LNCaP clone FGC (cell line): ENCODE results near the gene VGLL4.

Source experiments
- DNase-seq: peaks from one replicate; pipeline ENCODE4 v3.0.0-alpha.2; 2011; ENCODE audit warnings: low read depth
- H3K4me3 ChIP-seq: 2 replicates; pipeline ENCODE4 v1.5.1; 2011; ENCODE audit warnings: mild to moderate bottlenecking, low read depth, low read length, control low read depth
- TF ChIP-seq, protein P1 (sequence below): IDR thresholded peaks from 2 replicates; pipeline ENCODE4 v1.5.1; 2012; ENCODE audit warnings: mild to moderate bottlenecking; ENCODE audit not compliant: control insufficient read depth, insufficient read depth; ENCODE audit errors: extremely low read depth

VGLL4 gene

DNA sequence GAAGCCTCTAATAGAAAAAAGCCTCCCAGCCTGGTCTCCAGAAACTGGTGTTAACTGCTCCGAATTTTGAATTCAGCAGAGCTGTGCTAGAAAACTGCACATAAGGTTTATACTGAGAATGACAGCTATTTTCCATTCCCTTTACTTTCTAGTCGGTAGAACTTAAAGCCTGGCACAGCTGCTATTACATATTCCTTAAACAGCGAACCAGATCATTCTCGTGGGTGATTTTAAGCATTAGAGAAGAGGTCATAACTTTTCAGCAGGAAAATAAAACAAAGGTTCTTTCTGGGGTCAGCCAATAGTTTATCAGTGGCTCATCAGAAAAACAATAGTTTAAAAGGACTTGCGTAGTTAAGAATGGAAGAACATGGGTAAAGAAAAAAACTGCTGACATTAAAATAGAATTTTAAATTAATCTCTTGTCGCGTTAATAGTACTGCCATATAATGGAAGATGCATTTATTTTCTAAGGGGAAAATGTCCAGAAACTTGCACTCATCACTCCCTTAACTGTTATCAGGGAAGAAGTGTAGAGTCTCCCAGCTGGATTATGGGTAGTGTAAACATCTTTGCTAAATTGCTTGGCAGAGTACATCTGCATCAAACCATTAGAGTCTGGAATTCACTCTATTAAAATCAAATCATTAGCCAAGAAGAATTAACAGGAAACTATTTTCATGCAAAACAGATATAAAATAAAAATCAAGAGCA is 7.9 kb downstream of the VGLL4 start:
- TF ChIP-seq, protein P1, sequence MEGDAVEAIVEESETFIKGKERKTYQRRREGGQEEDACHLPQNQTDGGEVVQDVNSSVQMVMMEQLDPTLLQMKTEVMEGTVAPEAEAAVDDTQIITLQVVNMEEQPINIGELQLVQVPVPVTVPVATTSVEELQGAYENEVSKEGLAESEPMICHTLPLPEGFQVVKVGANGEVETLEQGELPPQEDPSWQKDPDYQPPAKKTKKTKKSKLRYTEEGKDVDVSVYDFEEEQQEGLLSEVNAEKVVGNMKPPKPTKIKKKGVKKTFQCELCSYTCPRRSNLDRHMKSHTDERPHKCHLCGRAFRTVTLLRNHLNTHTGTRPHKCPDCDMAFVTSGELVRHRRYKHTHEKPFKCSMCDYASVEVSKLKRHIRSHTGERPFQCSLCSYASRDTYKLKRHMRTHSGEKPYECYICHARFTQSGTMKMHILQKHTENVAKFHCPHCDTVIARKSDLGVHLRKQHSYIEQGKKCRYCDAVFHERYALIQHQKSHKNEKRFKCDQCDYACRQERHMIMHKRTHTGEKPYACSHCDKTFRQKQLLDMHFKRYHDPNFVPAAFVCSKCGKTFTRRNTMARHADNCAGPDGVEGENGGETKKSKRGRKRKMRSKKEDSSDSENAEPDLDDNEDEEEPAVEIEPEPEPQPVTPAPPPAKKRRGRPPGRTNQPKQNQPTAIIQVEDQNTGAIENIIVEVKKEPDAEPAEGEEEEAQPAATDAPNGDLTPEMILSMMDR, result no peak
- DNase-seq, result no peak
- no peak overlapping the region for H3K4me3 ChIP-seq

- TF ChIP-seq, protein P1, result no peak
- no peak for DNase-seq
- no peak overlapping the region for H3K4me3 ChIP-seq
These were observed 8.6 kb downstream of the VGLL4 start for GRCh38 chr3:11634974-11635612.

DNA sequence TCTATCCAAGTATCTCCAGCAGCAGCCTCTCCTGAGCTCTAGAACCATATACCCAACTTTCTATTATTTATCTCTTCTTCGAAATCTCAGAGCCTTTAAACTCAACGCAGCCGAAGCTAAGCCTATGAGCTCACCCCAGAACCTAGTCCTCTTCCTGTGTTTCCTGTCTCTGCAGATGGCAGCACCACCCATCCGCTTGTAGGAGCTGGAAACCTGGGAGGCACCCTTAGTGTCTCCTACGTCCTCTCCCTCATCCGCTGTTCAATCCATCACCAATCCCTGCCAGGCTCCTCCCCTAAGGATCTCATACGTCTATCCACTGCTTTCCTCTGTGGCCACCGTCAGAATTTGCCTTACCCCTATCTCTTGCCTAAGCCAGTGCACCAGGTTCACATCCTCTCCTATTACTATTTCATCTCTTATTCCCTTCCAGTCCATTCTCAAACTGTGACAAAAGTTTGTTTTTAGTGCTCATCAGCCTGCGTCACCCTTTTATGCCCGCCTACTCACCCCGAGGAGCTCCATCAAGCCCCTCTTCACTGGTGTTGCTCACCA is 9.6 kb downstream of the VGLL4 start:
- TF ChIP-seq, protein P1, result no peak
- no peak overlapping the region for H3K4me3 ChIP-seq
- DNase-seq, result no peak

DNA sequence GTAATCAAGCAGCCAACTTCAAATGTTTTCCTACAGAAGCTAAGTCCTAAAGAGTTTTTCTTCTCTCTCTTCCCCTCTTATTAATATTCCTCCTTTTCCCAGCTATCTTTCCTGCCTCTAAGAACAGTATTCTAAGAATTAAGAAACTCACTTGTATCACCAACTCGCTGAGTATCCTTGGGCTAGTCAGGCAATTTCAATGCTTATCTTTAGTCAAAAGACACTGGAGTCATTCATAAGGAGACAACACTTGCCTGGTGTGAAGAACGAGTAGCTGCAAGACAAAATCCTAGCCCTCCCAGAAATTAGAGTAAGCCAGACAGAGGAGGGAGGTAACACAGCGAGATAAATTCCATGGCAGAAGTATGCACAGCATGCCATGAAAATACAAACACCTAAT is 10.7 kb downstream of the VGLL4 start:
- TF ChIP-seq, protein P1, result no peak
- DNase-seq, result no peak
- no peak overlapping the region for H3K4me3 ChIP-seq

DNA sequence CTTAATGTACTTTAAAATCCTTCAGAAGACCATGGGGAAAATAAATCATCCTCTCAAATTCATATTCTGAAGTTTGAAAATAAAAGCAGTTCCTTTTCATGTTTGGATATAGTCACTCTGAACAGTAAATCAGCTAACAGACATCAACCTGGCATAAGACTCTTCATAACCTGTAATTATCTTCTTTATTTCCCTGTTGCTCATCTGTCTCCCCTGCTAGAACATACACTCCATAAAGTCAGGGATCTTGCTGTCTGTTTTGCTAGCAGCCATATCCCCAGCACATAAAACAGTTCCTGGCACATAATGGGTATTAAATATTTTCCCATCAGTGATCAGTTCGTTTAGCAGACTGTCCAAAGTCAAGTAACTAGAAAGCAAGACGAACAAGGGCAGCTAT is 11.2 kb downstream of the VGLL4 start:
- TF ChIP-seq, protein P1, result no peak
- H3K4me3 ChIP-seq, result no peak overlapping the region
- no peak for DNase-seq

GRCh38 chr3:11631820-11632219 is 11.9 kb downstream of the VGLL4 start:
- no peak for DNase-seq
- TF ChIP-seq, protein P1, result no peak
- no peak overlapping the region for H3K4me3 ChIP-seq
